CD8-positive, alpha-beta memory T cell (primary cell): ENCODE data around the gene ATRN. TPM values are rescaled to one million over a fixed set of nuclear protein-coding genes. Genes with fewer than 3 reads are reported as not detected.
A peak's percentile ranks its signal among the peaks of the same experiment; 100 is the strongest.
"Not testable (repeated sequence)": the region's sequence is repeated elsewhere in the genome, so short reads cannot be mapped to it uniquely, and the experiment has no call there.

Source experiments
- CTCF ChIA-PET: fragments of 350-600 bp; sonication (Branson Sonifier 250); formaldehyde crosslinking; loops from one replicate; lab custom pipeline; 2021; ENCODE audit warnings: antibody characterized with exemption; lab: Charles Lee
- POLR2A ChIA-PET: fragments of 350-600 bp; sonication (Branson Sonifier 250); formaldehyde crosslinking; loops from one replicate; lab custom pipeline; 2021; ENCODE audit warnings: antibody characterized with exemption; lab: Charles Lee
- DNase-seq, 5 donors: peaks; one replicate each; pipeline versions ENCODE4 v3.0.0 to v3.0.0-alpha.2; 2020 to 2022; ENCODE audit warnings: mixed read lengths in 1 of 5
- H3K27ac ChIP-seq: one replicate; pipeline ENCODE4 v1.7.0; 2013; ENCODE audit warnings: low read depth, mild to moderate bottlenecking, low read length, moderate library complexity
- H3K27me3 ChIP-seq: 2 replicates; pipeline ENCODE4 v1.7.0; 2013; ENCODE audit warnings: low read length, mild to moderate bottlenecking; ENCODE audit not compliant: insufficient read depth, poor library complexity, severe bottlenecking
- H3K36me3 ChIP-seq: 2 replicates; pipeline ENCODE4 v1.7.0; 2013; ENCODE audit warnings: mild to moderate bottlenecking, low read length, moderate library complexity; ENCODE audit not compliant: insufficient read depth
- H3K4me1 ChIP-seq: 2 replicates; pipeline ENCODE4 v1.7.0; 2013; ENCODE audit warnings: mild to moderate bottlenecking, low read length, moderate library complexity; ENCODE audit not compliant: insufficient read depth
- H3K4me3 ChIP-seq: 2 replicates; pipeline ENCODE4 v1.7.0; 2013; ENCODE audit warnings: mild to moderate bottlenecking, low read length
- H3K9me3 ChIP-seq: 2 replicates; pipeline ENCODE4 v1.7.0; 2013; ENCODE audit warnings: mild to moderate bottlenecking, low read length
- H3K27ac Mint-ChIP-seq, 8 donors: one replicate each; pipeline ENCODE4 v1.8.0; 2020 to 2021; ENCODE audit warnings: mixed read lengths in 8 of 8, mild to moderate bottlenecking in 6 of 8, inconsistent platforms in 3 of 8, moderate library complexity in 3 of 8
- H3K27me3 Mint-ChIP-seq, 2 donors: one replicate each; pipeline ENCODE4 v1.8.0; 2020 to 2021; ENCODE audit warnings: mixed read lengths in 2 of 2, mild to moderate bottlenecking in 1 of 2, moderate library complexity in 1 of 2
- H3K36me3 Mint-ChIP-seq, 3 donors: one replicate each; pipeline ENCODE4 v1.8.0; 2020 to 2021; ENCODE audit warnings: mixed read lengths in 3 of 3, inconsistent platforms in 1 of 3, mild to moderate bottlenecking in 1 of 3
- H3K4me1 Mint-ChIP-seq, 3 donors: one replicate each; pipeline ENCODE4 v1.8.0; 2020 to 2021; ENCODE audit warnings: mixed read lengths in 3 of 3, inconsistent platforms in 1 of 3, mild to moderate bottlenecking in 1 of 3
- H3K4me3 Mint-ChIP-seq, 7 donors: one replicate each; pipeline ENCODE4 v1.8.0; 2020 to 2021; ENCODE audit warnings: mixed read lengths in 7 of 7, mild to moderate bottlenecking in 6 of 7, moderate library complexity in 4 of 7, inconsistent platforms in 2 of 7
- H3K9me3 Mint-ChIP-seq, 5 donors: one replicate each; pipeline ENCODE4 v1.8.0; 2020 to 2022; ENCODE audit warnings: mixed read lengths in 5 of 5, mild to moderate bottlenecking in 3 of 5, moderate library complexity in 2 of 5, inconsistent platforms in 1 of 5
- polyA plus RNA-seq: library from polyadenylated mRNA; unstranded; fragments of 300-500 nt; fragmentation: Illumina TruSeq; gene quantifications from one replicate; pipeline ENCODE4 v1.2.3, GENCODE V29; 2021
- total RNA-seq, 2 experiments: library from RNA; stranded (reverse); gene quantifications; one replicate each; pipeline ENCODE4 v1.2.3, GENCODE V29; 2021

Gene ATRN
- total RNA-seq (10 to 100 TPM; 10.8 to 11.2 TPM), polyA plus RNA-seq (9.4 TPM)

DNA sequence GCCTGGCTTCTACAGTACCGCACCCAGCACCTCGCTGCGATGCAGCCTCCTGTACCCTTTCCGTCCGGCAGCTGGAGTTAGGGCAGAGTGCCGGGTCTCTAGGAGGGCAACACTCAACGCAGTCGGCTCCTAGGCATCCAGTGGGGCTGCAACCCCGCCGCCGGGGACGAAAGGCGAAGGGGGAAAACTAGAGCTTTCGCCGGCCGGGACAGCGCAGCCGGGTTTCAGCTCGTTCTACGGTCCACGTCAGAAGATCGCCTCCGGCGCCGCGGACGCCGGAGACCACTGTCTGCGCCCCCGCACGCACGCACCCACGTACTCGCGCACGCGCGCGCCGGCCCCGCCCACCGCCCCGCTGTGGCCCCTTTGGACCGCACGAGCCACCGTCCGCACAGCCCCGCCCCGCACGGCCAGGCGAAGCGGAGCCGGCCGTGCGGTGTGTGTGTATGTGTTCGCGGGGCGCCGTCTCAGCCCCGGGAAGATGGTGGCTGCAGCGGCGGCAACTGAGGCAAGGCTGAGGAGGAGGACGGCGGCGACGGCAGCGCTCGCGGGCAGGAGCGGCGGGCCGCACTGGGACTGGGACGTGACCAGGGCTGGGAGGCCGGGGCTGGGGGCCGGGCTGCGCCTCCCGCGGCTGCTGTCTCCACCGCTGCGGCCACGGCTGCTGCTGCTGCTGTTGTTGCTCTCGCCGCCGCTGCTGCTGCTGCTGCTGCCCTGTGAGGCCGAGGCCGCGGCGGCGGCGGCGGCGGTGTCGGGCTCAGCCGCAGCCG lies at the start of gene ATRN:
ATRN (plus strand) TSS at position 392 of the 770 bp plus-strand sequence; CDS start at position 482, 90 bp downstream.
- CTCF ChIA-PET = no interaction called here
- DNase-seq = peak; percentile 77 to 89 (median 84)
- Histone ChIP-seq H3K27ac (peak within 1 kb of the TSS; percentile 74), H3K9me3 (no peaks in the 10 kb centered on the region), H3K27me3 (no peaks in the 10 kb centered on the region), H3K4me1 (peaks cover 23% of the 10 kb centered on the region), H3K4me3 (peak within 1 kb of the TSS; percentile 44), H3K36me3 (no peaks in the 10 kb centered on the region)
- peaks cover 0 to 8% (median 0%) of the 10 kb centered on the region in 3 donors for H3K36me3 Mint-ChIP-seq
- peaks cover 1 to 11% of the 10 kb centered on the region in 2 donors for H3K27me3 Mint-ChIP-seq
- H3K4me1 Mint-ChIP-seq = peaks cover 34 to 43% (median 37%) of the 10 kb centered on the region in 3 donors
- POLR2A ChIA-PET = interaction anchor here (0.5 to 1.0 kb wide), 2 partner anchors 63 to 406 kb away, joined by 4 to 5 read pairs; partner anchors contain the start of gene DNAAF9
- peak within 1 kb of the TSS; percentile 79 to 97 (median 91) for H3K27ac Mint-ChIP-seq
- no peaks in the 10 kb centered on the region for H3K9me3 Mint-ChIP-seq
- H3K4me3 Mint-ChIP-seq = peak within 1 kb of the TSS; percentile 93 to 98 (median 95)

DNA sequence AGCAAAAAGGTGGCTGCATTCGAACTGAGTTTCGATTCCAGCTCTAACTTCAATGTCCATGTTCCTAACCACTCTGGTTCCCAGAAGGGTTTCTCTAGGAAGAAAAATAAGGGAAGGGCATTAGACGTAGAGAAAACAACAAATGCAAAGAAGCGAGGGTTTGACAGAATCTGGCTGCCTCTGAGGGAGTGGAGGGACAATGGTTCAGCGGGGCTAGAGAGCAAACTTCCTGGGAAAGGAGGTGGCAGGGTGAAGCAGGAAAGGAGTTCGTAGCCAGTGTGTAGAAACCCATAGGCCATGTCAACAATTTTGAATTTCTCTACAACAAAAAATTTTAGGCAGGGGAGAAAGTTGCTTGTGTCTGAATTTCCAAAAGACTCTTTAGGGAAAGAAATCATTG lies 48.8 kb upstream of the ATRN start:
- Histone ChIP-seq H3K4me1 (peaks cover 14% of the 10 kb centered on the region), H3K27ac (no peak overlapping the region), H3K27me3 (no peaks in the 10 kb centered on the region), H3K4me3 (no peak overlapping the region), H3K36me3 (no peaks in the 10 kb centered on the region), H3K9me3 (no peaks in the 10 kb centered on the region)
- ChIA-PET POLR2A (no interaction called here), CTCF (no interaction called here)
- peak overlapping the region in 1 of 7 donors; percentile 25 for H3K4me3 Mint-ChIP-seq
- H3K27ac Mint-ChIP-seq = peak overlapping the region in 2 of 8 donors; percentile 81 to 86
- H3K36me3 Mint-ChIP-seq = no peaks in the 10 kb centered on the region
- H3K27me3 Mint-ChIP-seq = peaks cover 2 to 7% of the 10 kb centered on the region in 2 donors
- H3K9me3 Mint-ChIP-seq = no peaks in the 10 kb centered on the region
- H3K4me1 Mint-ChIP-seq = peaks cover 9 to 10% (median 9%) of the 10 kb centered on the region in 3 donors
- no peak for DNase-seq

DNA sequence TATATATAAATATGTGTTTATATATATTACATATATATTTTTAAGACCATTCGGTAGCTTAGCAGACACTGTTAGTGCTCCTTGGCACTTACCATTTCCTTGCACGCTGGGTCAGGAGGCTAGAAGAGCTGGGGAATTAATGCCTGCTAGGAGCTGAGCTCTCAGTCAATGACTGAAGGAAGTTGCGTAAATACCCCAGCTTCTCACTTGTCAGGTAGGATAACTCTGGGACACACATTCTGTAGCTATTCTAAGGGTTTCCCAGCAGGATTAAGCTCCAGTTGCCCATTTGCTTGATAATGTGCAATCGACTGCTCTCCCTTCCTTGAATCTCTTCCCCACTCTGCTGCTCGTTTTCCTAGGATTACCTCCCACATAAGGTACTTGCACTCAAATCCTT lies 47.7 kb upstream of the ATRN start:
- H3K4me3 ChIP-seq = no peak overlapping the region
- Mint-ChIP-seq H3K27ac (no peak overlapping the region), H3K27me3 (peaks cover 2 to 12% of the 10 kb centered on the region in 2 donors), H3K4me1 (peaks cover 9 to 10% (median 9%) of the 10 kb centered on the region in 3 donors), H3K4me3 (no peak overlapping the region), H3K36me3 (no peaks in the 10 kb centered on the region), H3K9me3 (no peaks in the 10 kb centered on the region)
- no peaks in the 10 kb centered on the region for H3K27me3 ChIP-seq
- H3K27ac ChIP-seq = no peak overlapping the region
- peaks cover 14% of the 10 kb centered on the region for H3K4me1 ChIP-seq
- H3K36me3 ChIP-seq = no peaks in the 10 kb centered on the region
- CTCF ChIA-PET = no interaction called here
- no peak for DNase-seq
- H3K9me3 ChIP-seq = no peaks in the 10 kb centered on the region
- POLR2A ChIA-PET = no interaction called here

DNA sequence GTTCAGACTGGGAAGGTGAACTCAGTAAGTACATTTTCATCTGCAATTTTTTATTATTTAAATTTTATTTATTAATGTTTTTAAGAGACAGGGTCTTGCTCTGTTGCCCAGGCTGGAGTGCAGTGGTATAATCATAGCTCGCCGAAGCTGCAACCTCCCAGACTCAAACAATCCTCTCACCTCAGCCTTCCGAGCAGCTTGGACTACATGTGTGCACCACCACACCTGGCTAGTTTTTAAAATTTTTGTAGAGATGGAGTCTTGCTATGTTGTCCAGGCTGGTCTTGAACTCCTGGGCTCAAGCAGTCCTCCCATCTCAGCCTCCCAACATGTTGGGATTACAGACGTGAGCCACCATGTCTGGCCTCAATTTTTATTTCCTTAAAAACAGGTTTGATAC lies 44.1 kb upstream of the ATRN start:
- POLR2A ChIA-PET, H3K4me1 Mint-ChIP-seq, H3K4me1 ChIP-seq, CTCF ChIA-PET, H3K27ac Mint-ChIP-seq, H3K4me3 ChIP-seq, H3K9me3 Mint-ChIP-seq, H3K36me3 Mint-ChIP-seq, DNase-seq, H3K27me3 ChIP-seq, H3K36me3 ChIP-seq, H3K27ac ChIP-seq, H3K9me3 ChIP-seq, H3K4me3 Mint-ChIP-seq: not testable (repeated sequence)
- H3K27me3 Mint-ChIP-seq = peaks cover 4 to 23% of the 10 kb centered on the region in 2 donors

DNA sequence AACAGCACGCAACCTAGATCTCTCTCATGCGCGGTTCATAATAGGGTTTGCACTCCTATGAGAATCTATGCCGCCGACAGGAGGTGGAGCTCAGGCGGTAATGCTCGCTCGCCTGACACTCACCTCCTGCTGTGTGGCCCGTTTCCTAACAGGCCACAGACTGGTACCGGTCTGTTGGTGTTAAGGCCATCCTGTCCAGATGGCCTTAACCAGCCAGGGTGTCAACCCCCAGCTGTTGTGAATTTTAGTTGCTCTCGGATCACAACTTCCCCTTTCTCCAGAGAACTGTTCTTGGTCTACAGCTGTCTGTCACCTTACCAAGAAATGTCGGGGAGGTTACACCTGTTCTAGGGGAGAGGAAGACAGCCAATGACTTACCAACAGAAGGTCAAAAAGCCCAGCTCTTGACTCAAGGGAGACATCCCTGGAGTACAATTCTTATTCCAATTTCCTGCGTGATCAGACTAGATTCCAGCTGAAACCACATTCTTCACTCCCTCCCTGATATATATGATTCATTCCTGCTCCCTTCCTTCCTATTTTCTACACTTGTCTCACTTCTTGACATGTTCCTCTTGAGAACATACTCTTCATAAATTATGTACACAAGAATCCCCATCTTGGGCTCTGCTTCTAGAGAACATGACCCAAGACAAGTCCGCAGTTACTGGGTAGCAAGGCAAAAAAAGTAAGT lies 40.3 kb upstream of the ATRN start:
- Histone ChIP-seq H3K4me1 (no peaks in the 10 kb centered on the region), H3K9me3 (no peaks in the 10 kb centered on the region), H3K27me3 (no peaks in the 10 kb centered on the region), H3K4me3 (no peak overlapping the region), H3K36me3 (no peaks in the 10 kb centered on the region), H3K27ac (no peak overlapping the region)
- ChIA-PET CTCF (no interaction called here), POLR2A (no interaction called here)
- Mint-ChIP-seq H3K4me3 (no peak overlapping the region), H3K9me3 (no peaks in the 10 kb centered on the region), H3K4me1 (no peaks in the 10 kb centered on the region), H3K27ac (no peak overlapping the region), H3K27me3 (peaks cover 2 to 17% of the 10 kb centered on the region in 2 donors), H3K36me3 (no peaks in the 10 kb centered on the region)
- DNase-seq = no peak

DNA sequence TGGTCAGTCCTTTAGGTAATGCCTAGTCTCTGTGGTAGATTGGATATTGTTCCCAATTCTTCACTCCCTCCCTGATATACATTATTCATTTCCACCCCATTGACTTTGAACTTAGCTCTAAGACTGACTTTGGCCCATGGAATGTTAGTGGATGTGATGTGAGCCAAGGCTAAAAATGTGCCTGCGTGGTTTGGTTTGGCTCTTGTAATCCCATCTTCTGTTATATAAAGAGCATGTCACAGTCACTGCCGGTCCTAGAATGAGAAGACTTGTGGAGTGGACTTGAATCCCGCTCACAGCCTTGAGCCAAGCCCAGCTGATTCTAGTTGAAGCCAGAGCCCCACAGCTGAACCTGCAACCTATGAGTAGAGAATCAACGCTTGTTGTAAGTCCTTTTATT lies 39.7 kb upstream of the ATRN start:
- Histone ChIP-seq H3K36me3 (no peaks in the 10 kb centered on the region), H3K27me3 (no peaks in the 10 kb centered on the region), H3K4me3 (no peak overlapping the region), H3K9me3 (no peaks in the 10 kb centered on the region), H3K4me1 (no peaks in the 10 kb centered on the region), H3K27ac (no peak overlapping the region)
- no peaks in the 10 kb centered on the region for H3K9me3 Mint-ChIP-seq
- no peak overlapping the region for H3K4me3 Mint-ChIP-seq
- peaks cover 3 to 17% of the 10 kb centered on the region in 2 donors for H3K27me3 Mint-ChIP-seq
- ChIA-PET CTCF (no interaction called here), POLR2A (no interaction called here)
- no peaks in the 10 kb centered on the region for H3K4me1 Mint-ChIP-seq
- H3K27ac Mint-ChIP-seq = no peak overlapping the region
- no peaks in the 10 kb centered on the region for H3K36me3 Mint-ChIP-seq
- no peak for DNase-seq

DNA sequence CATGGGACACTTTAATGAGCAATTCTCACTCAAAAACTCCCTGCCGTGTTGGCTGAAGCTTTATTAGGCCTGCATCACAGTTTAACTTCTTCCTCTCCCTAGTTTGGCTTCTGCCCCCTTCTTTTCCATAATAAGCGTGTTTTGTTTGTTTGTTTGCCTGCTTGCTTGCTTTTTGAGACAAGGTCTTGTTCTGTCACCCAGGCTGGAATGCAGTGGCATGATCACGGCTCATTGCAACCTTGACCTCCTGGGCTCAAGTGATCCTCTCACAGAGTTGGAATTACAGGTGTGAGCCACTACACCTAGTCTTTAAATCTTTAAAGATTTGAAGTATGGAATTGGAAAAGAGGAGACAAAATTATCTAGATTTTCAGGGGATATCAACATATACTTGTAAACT lies 38.0 kb upstream of the ATRN start:
- no peaks in the 10 kb centered on the region for H3K4me1 Mint-ChIP-seq
- H3K27me3 ChIP-seq = no peaks in the 10 kb centered on the region
- H3K4me3 Mint-ChIP-seq = no peak overlapping the region
- no peaks in the 10 kb centered on the region for H3K9me3 ChIP-seq
- H3K27me3 Mint-ChIP-seq = peaks cover 6 to 11% of the 10 kb centered on the region in 2 donors
- no peak overlapping the region for H3K4me3 ChIP-seq
- no peak overlapping the region for H3K27ac ChIP-seq
- no peaks in the 10 kb centered on the region for H3K4me1 ChIP-seq
- H3K9me3 Mint-ChIP-seq = no peaks in the 10 kb centered on the region
- ChIA-PET CTCF (no interaction called here), POLR2A (no interaction called here)
- DNase-seq = no peak
- no peaks in the 10 kb centered on the region for H3K36me3 ChIP-seq
- no peaks in the 10 kb centered on the region for H3K36me3 Mint-ChIP-seq
- no peak overlapping the region for H3K27ac Mint-ChIP-seq

DNA sequence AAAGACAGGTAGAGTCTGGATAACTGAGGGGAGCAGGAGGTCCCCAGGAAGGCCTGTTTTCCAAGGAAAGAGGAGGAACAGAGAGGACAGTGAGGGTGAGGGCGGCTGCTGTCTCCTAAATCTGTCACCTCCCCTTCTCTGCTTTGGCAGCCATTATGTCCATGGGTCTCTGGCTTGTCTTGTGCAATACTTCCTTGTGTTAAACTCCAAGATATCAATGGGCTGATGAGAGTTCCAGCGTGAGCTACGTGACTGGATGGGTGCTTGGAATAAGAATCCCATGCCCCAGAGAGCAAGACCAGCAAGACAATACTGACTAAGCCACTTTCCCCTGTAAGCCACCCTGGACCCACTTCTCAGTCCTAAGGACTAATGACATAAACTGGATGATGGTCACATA lies 37.1 kb upstream of the ATRN start:
- POLR2A ChIA-PET = no interaction called here
- no peaks in the 10 kb centered on the region for H3K36me3 Mint-ChIP-seq

More for the DNA sequence above, 37.1 kb upstream of the ATRN start:
- no peak overlapping the region for H3K27ac ChIP-seq
- no peak overlapping the region for H3K27ac Mint-ChIP-seq
- H3K27me3 Mint-ChIP-seq = peaks cover 8 to 15% of the 10 kb centered on the region in 2 donors
- H3K27me3 ChIP-seq = no peaks in the 10 kb centered on the region
- CTCF ChIA-PET = no interaction called here
- no peaks in the 10 kb centered on the region for H3K9me3 ChIP-seq
- H3K4me1 Mint-ChIP-seq = no peaks in the 10 kb centered on the region
- no peak for DNase-seq
- H3K9me3 Mint-ChIP-seq = no peaks in the 10 kb centered on the region
- H3K4me3 ChIP-seq = no peak overlapping the region
- H3K36me3 ChIP-seq = no peaks in the 10 kb centered on the region
- H3K4me1 ChIP-seq = no peaks in the 10 kb centered on the region
- H3K4me3 Mint-ChIP-seq = no peak overlapping the region
